Colon (tissue), 2 donors: ENCODE measurements around the gene KBTBD13.

Source experiments
- FAIRE-seq: peaks from 2 replicates; lab custom pipeline; 2012; peaks lifted over from hg19 to GRCh38; lab: Jason Lieb, UNC
- donor health status: control.
- donor health status: control.

Gene KBTBD13

GRCh38 chr15:65115086-65115485 is 38.5 kb downstream of the KBTBD13 start, which contains the start of gene UBAP1L:
UBAP1L (minus strand) TSS chr15:65115200; CDS start chr15:65106215, 8,985 bp downstream.
- FAIRE-seq = no peak

- no peak for FAIRE-seq
These were observed 39.0 kb downstream of the KBTBD13 start for GRCh38 chr15:65115542-65115941.
